22Rv1 (cell line): Measurements from ENCODE around the gene STKLD1.

Experiments
- CTCF ChIP-seq: fragments of 450-650 bp; IDR thresholded peaks from 2 replicates; pipeline ENCODE4 v1.5.1; 2017; ENCODE audit warnings: mild to moderate bottlenecking
- ZFX ChIP-seq: fragments of 450-650 bp; IDR thresholded peaks from 2 replicates; pipeline ENCODE4 v1.6.1; 2017; ENCODE audit warnings: antibody characterized with exemption, borderline replicate concordance

GRCh38 chr9:133368249-133368881 lies 7.8 kb upstream of the STKLD1 start:
- no peak for TF ChIP-seq CTCF
- no peak for TF ChIP-seq ZFX
